Prostate gland (tissue), 2 donors: ENCODE measurements around the gene TMEM19.

Experiments used
- POLR2A ChIP-seq: fragments of 450-650 bp; IDR thresholded peaks from one replicate; pipeline ENCODE4 v1.6.1; 2016; ENCODE audit warnings: antibody characterized with exemption, mild to moderate bottlenecking
- POLR2AphosphoS5 ChIP-seq: sonication (generic); formaldehyde crosslinking; IDR thresholded peaks from one replicate; pipeline ENCODE4 v1.6.1; 2017; ENCODE audit warnings: antibody characterized with exemption
- TF ChIP-seq, protein P1 (sequence below), 4 experiments: fragments of 200-600 bp in 2 of 4; fragments of 450-650 bp in 2 of 4; sonication (generic) in 2 of 4; IDR thresholded peaks; 1 replicate in 3 of 4; 2 replicates in 1 of 4; pipeline ENCODE4 v1.5.1; 2016 to 2019; ENCODE audit warnings: antibody characterized with exemption in 4 of 4, mild to moderate bottlenecking in 2 of 4, moderate library complexity in 2 of 4

DNA sequence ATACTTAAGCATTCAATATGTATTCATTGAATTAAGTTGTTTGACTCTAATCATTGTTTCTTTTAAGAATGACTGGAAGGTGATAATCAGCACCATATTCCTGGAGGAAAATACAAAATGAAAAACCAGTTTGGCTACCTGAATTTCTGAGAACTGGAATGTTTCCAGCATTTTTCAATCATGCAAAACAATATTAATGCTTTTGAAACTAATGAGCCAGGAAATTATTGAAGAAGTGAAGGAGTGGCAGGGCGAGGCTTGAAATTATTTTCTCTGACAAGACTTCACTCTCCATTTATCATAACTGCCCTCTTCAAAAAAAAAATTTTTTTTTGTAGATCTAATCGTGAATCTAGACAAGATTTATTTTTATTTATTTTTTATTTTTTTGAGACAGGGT is 19.0 kb downstream of the TMEM19 start:
- TF ChIP-seq, protein P1, sequence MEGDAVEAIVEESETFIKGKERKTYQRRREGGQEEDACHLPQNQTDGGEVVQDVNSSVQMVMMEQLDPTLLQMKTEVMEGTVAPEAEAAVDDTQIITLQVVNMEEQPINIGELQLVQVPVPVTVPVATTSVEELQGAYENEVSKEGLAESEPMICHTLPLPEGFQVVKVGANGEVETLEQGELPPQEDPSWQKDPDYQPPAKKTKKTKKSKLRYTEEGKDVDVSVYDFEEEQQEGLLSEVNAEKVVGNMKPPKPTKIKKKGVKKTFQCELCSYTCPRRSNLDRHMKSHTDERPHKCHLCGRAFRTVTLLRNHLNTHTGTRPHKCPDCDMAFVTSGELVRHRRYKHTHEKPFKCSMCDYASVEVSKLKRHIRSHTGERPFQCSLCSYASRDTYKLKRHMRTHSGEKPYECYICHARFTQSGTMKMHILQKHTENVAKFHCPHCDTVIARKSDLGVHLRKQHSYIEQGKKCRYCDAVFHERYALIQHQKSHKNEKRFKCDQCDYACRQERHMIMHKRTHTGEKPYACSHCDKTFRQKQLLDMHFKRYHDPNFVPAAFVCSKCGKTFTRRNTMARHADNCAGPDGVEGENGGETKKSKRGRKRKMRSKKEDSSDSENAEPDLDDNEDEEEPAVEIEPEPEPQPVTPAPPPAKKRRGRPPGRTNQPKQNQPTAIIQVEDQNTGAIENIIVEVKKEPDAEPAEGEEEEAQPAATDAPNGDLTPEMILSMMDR (IDR thresholded peaks at IDR 0.05): no peak
- TF ChIP-seq POLR2A (no peak), POLR2AphosphoS5 (no peak)
